SIG-M5 treated with dmso at 0.1 percent for 504 hours (cell line): Measurements from ENCODE around the gene CDH13.
A peak's percentile ranks its signal among the peaks of the same experiment; 100 is the strongest.

Experiments
- DNase-seq: peaks from one replicate; lab custom pipeline; 2025; ENCODE audit not compliant: unreplicated experiment; lab: John Stamatoyannopoulos, UW

Gene CDH13

GRCh38 chr16:82625066-82625968 is 1.5 kb upstream of the CDH13 start:
- DNase-seq = no peak

DNA sequence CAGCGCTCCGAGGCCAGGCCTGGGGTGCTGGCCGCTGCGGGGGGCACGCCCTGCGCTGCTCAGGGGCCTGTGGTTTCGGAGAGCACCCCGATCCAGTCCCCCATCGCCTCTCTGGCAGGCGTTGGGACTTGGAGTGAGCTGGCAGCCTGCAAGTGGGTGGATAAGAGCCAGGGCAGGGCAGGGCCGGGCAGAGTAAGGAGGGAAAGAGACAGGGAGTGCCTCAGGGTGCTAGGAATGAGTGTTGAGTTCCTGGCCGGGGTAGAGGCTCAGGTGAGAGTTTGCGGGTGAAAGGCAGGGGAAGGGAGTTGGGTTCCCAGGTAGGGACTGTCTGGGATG is 1.3 kb downstream of the CDH13 start:
- DNase-seq = no peak

- DNase-seq = no peak
Measured at GRCh38 chr16:82628711-82629110, 1.9 kb downstream of the CDH13 start.

- DNase-seq = no peak
Measured at GRCh38 chr16:82629441-82630027, 2.8 kb downstream of the CDH13 start.

DNA sequence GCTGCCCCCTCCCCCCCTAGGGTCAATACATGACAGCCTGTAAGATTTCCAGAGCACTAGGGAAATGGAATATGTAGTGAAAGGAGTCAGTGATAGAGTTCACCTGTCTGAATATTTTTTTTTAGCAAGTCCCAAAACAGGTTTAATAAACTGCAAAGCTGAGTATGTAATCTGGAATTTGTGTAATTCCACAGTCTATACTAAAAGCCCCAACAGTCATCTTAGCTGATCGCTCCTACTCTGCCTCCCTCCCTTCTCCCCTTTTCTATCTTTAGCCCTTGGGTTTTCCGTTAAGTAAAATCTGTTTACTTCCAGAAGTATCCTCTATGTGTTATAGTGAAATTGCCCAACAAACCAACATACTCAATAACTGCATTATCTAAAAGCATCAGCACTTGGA is 3.5 kb downstream of the CDH13 start:
- no peak for DNase-seq

DNA sequence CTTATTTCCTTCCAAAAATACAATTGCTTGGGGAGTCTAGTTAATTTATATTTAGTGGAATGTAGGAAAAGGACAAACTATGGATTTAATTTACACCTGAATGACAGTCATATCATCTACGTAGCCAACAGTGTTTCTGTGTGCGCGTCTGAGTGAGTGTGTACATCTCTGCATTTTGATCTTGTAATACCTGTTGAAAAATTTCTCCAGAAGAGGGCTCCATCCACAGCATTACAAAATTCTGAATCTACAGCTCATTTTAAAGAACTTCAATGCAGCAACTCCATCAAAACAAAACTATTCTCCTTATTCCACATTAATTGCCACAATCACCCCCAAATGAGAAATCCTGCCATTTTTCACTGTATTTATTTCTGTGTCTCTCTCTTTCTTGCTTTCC is 3.9 kb downstream of the CDH13 start:
- no peak for DNase-seq

DNA sequence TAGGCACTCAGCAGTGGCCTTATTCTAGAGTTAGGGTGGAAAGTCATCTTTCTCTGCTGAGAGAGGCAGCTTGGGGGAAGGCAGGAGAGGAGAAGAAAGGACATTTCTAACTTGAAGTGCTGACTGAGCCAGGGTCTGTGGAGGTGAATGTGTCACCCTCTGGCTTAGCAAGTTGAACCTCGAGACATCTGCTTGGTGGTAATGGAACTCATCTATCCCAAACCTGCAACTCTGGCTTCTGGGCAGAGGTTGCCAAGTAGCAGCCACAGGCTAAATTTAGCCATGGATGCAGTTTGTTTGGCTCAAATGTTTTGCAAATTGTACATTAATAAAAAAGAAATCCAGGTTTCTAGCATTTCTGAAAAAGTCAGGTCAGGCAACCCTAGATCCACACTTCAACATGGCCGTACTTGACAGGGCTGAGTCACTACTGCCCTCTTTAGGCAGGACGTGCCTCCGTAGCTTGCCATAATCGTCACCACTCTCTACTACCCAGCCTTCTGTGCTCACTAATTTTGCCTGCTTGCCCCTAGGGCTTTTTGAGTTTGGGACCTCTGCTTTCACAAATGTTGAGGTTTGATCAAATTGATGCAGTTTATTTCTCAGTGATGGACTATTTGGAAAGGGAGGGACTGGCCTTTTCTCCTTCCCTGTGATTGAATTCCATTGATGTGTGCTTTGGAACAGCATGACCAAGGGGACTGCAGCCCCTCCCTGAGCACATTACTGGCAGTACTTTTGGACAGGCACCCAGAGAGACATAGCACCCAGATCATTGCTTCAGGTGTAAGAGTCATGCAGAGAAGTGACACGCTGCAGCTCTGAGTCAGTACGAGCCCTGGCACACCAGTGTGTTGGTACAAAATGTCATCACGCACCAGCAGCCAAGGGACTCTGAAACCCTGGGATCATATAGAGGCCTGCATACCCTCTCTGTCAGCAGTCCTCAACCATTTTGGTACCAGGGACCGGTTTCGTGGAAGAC is 5.2 kb downstream of the CDH13 start:
- DNase-seq = no peak

GRCh38 chr16:82633964-82634600 is 7.3 kb downstream of the CDH13 start:
- no peak for DNase-seq

DNA sequence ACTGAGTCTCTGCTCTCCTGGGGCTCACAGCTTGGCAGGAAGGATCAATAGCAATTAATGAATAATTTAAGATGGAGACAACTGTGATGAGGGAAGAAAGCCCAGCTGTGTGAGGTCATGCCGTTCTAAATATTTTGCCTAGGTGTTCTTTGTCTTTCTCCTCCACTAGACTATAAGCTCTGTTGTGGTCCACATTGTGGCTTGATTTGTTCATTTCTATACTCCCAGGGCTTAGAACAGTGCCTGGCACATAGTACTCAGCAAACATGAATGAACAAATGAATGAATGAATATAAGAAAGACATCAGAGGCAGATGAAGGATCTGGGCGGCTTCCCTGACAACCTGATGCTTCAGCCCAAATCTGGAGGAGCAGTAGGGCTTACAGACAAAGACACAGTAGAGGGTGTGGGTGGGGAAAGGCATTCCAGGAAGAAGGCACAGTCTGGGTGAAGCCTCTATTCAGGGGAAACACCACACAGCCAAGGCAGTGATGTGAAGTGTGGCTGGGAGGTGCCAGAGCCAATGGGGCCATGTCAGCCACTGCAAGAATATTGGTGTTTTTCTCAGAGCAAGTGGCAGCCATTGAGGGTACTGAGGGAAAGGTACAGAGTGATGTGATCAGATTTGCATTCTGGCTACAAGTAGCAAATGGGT is 8.3 kb downstream of the CDH13 start:
- DNase-seq = no peak

DNA sequence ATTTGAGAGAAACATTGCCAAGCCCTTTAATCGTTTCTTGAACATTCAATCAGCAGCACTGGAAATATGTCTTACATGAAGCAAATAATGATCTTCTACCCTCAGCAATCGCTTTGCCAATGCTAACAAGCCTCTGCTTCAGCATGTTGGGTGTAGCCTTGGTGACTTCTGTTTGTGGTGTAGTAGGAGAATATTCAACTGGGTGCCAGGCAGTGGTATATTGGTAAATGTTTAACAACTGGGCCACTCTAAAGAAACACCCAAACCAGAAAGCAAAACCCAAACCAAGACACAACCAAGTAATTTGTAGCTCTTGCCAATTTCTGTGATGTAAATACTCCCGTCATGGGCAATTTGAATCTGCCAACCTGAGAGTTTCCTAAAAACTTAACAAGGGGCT is 9.7 kb downstream of the CDH13 start:
- no peak for DNase-seq

- no peak for DNase-seq
Measured at GRCh38 chr16:82636958-82637357, 10.2 kb downstream of the CDH13 start.

- no peak for DNase-seq
Measured at GRCh38 chr16:82638095-82638798, 11.5 kb downstream of the CDH13 start.

DNA sequence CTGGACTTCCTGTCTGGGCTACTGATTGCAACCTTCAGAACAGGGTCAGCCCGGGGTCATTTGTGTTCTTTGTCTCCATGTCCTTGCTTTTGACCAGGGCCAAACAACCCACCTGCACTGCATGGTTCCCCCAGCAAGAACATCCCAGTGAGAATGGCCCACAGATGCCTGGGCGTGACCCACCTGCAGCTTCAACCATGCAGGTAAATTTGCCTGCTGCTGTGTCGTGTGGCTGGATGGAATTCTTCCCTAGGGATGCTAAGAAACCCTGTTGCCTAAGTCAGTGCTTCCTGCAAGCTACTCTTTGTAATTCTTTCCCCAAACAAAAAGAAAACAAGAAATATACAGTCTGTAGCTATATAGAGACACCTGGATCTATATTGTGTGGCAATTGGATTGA is 12.5 kb downstream of the CDH13 start:
- no peak for DNase-seq

- peak; percentile 31 for DNase-seq
Measured at GRCh38 chr16:82639666-82640336, 13.0 kb downstream of the CDH13 start.

GRCh38 chr16:82641336-82641984 is 14.7 kb downstream of the CDH13 start:
- no peak for DNase-seq

- DNase-seq = no peak
Measured at GRCh38 chr16:82643136-82643535, 16.4 kb downstream of the CDH13 start.

GRCh38 chr16:82643936-82644630 is 17.3 kb downstream of the CDH13 start:
- DNase-seq = no peak

DNA sequence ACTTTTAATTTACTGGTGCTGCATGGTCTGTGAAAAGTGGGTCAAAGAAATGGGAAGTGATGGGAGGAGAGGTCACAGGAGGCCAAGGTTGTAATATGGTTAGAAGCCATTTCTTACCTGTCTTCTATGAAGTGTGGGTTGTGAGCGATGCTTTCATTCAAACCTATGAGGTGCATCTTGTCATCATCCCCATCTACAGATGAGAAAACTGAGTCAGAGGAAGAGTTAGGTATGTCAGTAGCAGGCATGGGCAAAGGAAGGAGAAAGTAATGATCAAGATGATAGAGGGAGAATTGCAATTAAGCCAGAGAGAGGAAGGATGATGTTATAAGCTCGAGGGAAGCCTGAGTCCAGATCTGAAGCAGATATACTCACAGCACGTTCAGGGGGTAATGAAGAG is 19.7 kb downstream of the CDH13 start:
- no peak for DNase-seq
